SJCRH30 (cell line): Measurements from ENCODE around the gene RPL13A. TPM values are rescaled to one million over a fixed set of nuclear protein-coding genes. Genes with fewer than 3 reads are reported as not detected.

ENCODE experiments used
- DNase-seq, 2 experiments: peaks; one replicate each; pipeline ENCODE4 v3.0.0-alpha.2; 2015 to 2020
- H3K27ac ChIP-seq: fragments of 250-450 bp; sonication (Bioruptor Pico); 2 replicates; pipeline ENCODE4 v1.5.1; 2020; ENCODE audit warnings: mild to moderate bottlenecking, moderate library complexity
- H3K27me3 ChIP-seq: fragments of 250-450 bp; sonication (Bioruptor Pico); 2 replicates; pipeline ENCODE4 v1.5.1; 2020; ENCODE audit warnings: mild to moderate bottlenecking, moderate library complexity
- H3K36me3 ChIP-seq: fragments of 250-450 bp; sonication (Bioruptor Pico); 2 replicates; pipeline ENCODE4 v1.5.1; 2020; ENCODE audit warnings: mild to moderate bottlenecking, moderate library complexity
- H3K4me1 ChIP-seq: fragments of 250-450 bp; sonication (Bioruptor Pico); 2 replicates; pipeline ENCODE4 v1.5.1; 2020; ENCODE audit warnings: mild to moderate bottlenecking, moderate library complexity
- H3K4me3 ChIP-seq: fragments of 250-450 bp; sonication (Bioruptor Pico); 2 replicates; pipeline ENCODE4 v1.5.1; 2020; ENCODE audit warnings: mild to moderate bottlenecking, moderate library complexity
- H3K9me3 ChIP-seq: fragments of 250-450 bp; sonication (Bioruptor Pico); replicated peaks from 2 replicates; pipeline ENCODE4 v1.5.1; 2020; ENCODE audit warnings: mild to moderate bottlenecking, moderate library complexity
- total RNA-seq: library from RNA; depleted of rRNA; stranded (reverse); fragments of >200 nt; shearing (Covaris generic); gene quantifications from 2 replicates; pipeline ENCODE4 v1.2.3, GENCODE V29; 2014

The RPL13A gene
- total RNA-seq, 1 experiment from 2014 or later = 3,376 TPM

- Histone ChIP-seq H3K36me3 (peaks cover 23% of the 10 kb centered on the region), H3K27me3 (no peaks in the 10 kb centered on the region), H3K9me3 (no peaks in the 10 kb centered on the region), H3K27ac (no peak overlapping the region), H3K4me3 (no peak overlapping the region), H3K4me1 (peaks cover 9% of the 10 kb centered on the region)
- DNase-seq = no peak
These were observed 11.1 kb downstream of the RPL13A start for GRCh38 chr19:49498475-49498874.

- no peak overlapping the region for H3K27ac ChIP-seq
- DNase-seq = no peak
- no peaks in the 10 kb centered on the region for H3K27me3 ChIP-seq
- H3K9me3 ChIP-seq = no peaks in the 10 kb centered on the region
- no peak overlapping the region for H3K4me3 ChIP-seq
- H3K36me3 ChIP-seq = peaks cover 22% of the 10 kb centered on the region
- H3K4me1 ChIP-seq = peaks cover 14% of the 10 kb centered on the region
These were observed 11.7 kb downstream of the RPL13A start for GRCh38 chr19:49499030-49499670.

GRCh38 chr19:49502866-49503581, 15.6 kb downstream of the RPL13A start:
- DNase-seq = peak; percentile 89 to 94
- peaks cover 13% of the 10 kb centered on the region for H3K36me3 ChIP-seq
- H3K27ac ChIP-seq = 0 out of 2 replicates have a peak overlapping the region, but pooled peaks have one; percentile 4

GRCh38 chr19:49503582-49503962, 16.2 kb downstream of the RPL13A start:
- 0 out of 2 replicates have a peak overlapping the region, but pooled peaks have one; percentile 4 for H3K27ac ChIP-seq
- no peak for DNase-seq
- peaks cover 6% of the 10 kb centered on the region for H3K4me1 ChIP-seq
- H3K27me3 ChIP-seq = no peaks in the 10 kb centered on the region
- H3K4me3 ChIP-seq = no peak overlapping the region
- H3K9me3 ChIP-seq = no peaks in the 10 kb centered on the region
- peaks cover 8% of the 10 kb centered on the region for H3K36me3 ChIP-seq

More at GRCh38 chr19:49502866-49503581, 15.6 kb downstream of the RPL13A start:
- Histone ChIP-seq H3K27me3 (no peaks in the 10 kb centered on the region), H3K4me1 (peaks cover 11% of the 10 kb centered on the region), H3K9me3 (no peaks in the 10 kb centered on the region), H3K4me3 (no peak overlapping the region)

GRCh38 chr19:49506575-49507105, 19.2 kb downstream of the RPL13A start:
- no peaks in the 10 kb centered on the region for H3K36me3 ChIP-seq
- H3K27me3 ChIP-seq = no peaks in the 10 kb centered on the region
- H3K4me3 ChIP-seq = no peak overlapping the region
- peak; percentile 78 to 87 for DNase-seq
- no peaks in the 10 kb centered on the region for H3K9me3 ChIP-seq
- peaks cover 6% of the 10 kb centered on the region for H3K4me1 ChIP-seq
- no peak overlapping the region for H3K27ac ChIP-seq

GRCh38 chr19:49507803-49508494, 20.5 kb downstream of the RPL13A start:
- Histone ChIP-seq H3K9me3 (no peaks in the 10 kb centered on the region), H3K4me3 (no peak overlapping the region), H3K27me3 (no peaks in the 10 kb centered on the region), H3K4me1 (peaks cover 6% of the 10 kb centered on the region), H3K36me3 (no peaks in the 10 kb centered on the region), H3K27ac (no peak overlapping the region)
- DNase-seq = peak in 1 of 2 experiments; percentile 23

GRCh38 chr19:49512970-49513745, 25.8 kb downstream of the RPL13A start:
- peak overlapping the region; percentile 83 for H3K27ac ChIP-seq
- DNase-seq = peak; percentile 71 to 80
- no peaks in the 10 kb centered on the region for H3K4me1 ChIP-seq
- H3K27me3 ChIP-seq = no peaks in the 10 kb centered on the region
- no peaks in the 10 kb centered on the region for H3K36me3 ChIP-seq
- no peaks in the 10 kb centered on the region for H3K9me3 ChIP-seq
- peak overlapping the region; percentile 89 for H3K4me3 ChIP-seq

- H3K27me3 ChIP-seq = no peaks in the 10 kb centered on the region
- H3K27ac ChIP-seq = peak overlapping the region; percentile 83
- no peaks in the 10 kb centered on the region for H3K4me1 ChIP-seq
- no peaks in the 10 kb centered on the region for H3K9me3 ChIP-seq
- no peaks in the 10 kb centered on the region for H3K36me3 ChIP-seq
- no peak for DNase-seq
- H3K4me3 ChIP-seq = peak overlapping the region; percentile 89
These were observed 26.3 kb downstream of the RPL13A start for GRCh38 chr19:49513746-49514118.

GRCh38 chr19:49514151-49514550, 26.7 kb downstream of the RPL13A start:
- Histone ChIP-seq H3K4me3 (no peak overlapping the region; the same call in 1 of the 2 replicates), H3K27me3 (no peaks in the 10 kb centered on the region)

GRCh38 chr19:49515767-49516166, 28.4 kb downstream of the RPL13A start:
- Histone ChIP-seq H3K36me3 (no peaks in the 10 kb centered on the region; the same call in 1 of the 2 replicates), H3K4me3 (no peak overlapping the region), H3K9me3 (no peaks in the 10 kb centered on the region), H3K4me1 (no peaks in the 10 kb centered on the region), H3K27me3 (no peaks in the 10 kb centered on the region), H3K27ac (no peak overlapping the region)
- DNase-seq = no peak

More at GRCh38 chr19:49514151-49514550, 26.7 kb downstream of the RPL13A start:
- Histone ChIP-seq H3K4me1 (no peaks in the 10 kb centered on the region), H3K27ac (peak overlapping the region; percentile 83; the same call in 1 of the 2 replicates), H3K9me3 (no peaks in the 10 kb centered on the region), H3K36me3 (no peaks in the 10 kb centered on the region; the same call in 1 of the 2 replicates)
- DNase-seq = no peak

GRCh38 chr19:49518033-49518432, 30.6 kb downstream of the RPL13A start:
- Histone ChIP-seq H3K4me1 (no peaks in the 10 kb centered on the region), H3K27me3 (no peaks in the 10 kb centered on the region), H3K27ac (no peak overlapping the region), H3K36me3 (no peaks in the 10 kb centered on the region; the same call in 1 of the 2 replicates), H3K4me3 (no peak overlapping the region), H3K9me3 (no peaks in the 10 kb centered on the region)
- DNase-seq = no peak

- no peaks in the 10 kb centered on the region for H3K27me3 ChIP-seq
- no peak overlapping the region for H3K27ac ChIP-seq
- H3K9me3 ChIP-seq = no peaks in the 10 kb centered on the region
- H3K4me1 ChIP-seq = no peaks in the 10 kb centered on the region
- no peaks in the 10 kb centered on the region; the same call in 1 of the 2 replicates for H3K36me3 ChIP-seq
- DNase-seq = no peak
- no peak overlapping the region for H3K4me3 ChIP-seq
These were observed 33.4 kb downstream of the RPL13A start for GRCh38 chr19:49520705-49521319.

- no peak for DNase-seq
- Histone ChIP-seq H3K4me3 (no peak overlapping the region), H3K36me3 (peaks cover 2% of the 10 kb centered on the region; the same call in 1 of the 2 replicates), H3K27ac (no peak overlapping the region), H3K9me3 (no peaks in the 10 kb centered on the region), H3K27me3 (no peaks in the 10 kb centered on the region), H3K4me1 (no peaks in the 10 kb centered on the region)
These were observed 37.5 kb downstream of the RPL13A start for GRCh38 chr19:49524812-49525455.
